GM21447 (cell line): ENCODE measurements around the gene GPR176.

Experiments used
- ATAC-seq: cut with Tn5 transposase; IDR thresholded peaks from one replicate; pipeline ENCODE4 v1.9.1; 2021; ENCODE audit not compliant: unreplicated experiment

The GPR176 gene

DNA sequence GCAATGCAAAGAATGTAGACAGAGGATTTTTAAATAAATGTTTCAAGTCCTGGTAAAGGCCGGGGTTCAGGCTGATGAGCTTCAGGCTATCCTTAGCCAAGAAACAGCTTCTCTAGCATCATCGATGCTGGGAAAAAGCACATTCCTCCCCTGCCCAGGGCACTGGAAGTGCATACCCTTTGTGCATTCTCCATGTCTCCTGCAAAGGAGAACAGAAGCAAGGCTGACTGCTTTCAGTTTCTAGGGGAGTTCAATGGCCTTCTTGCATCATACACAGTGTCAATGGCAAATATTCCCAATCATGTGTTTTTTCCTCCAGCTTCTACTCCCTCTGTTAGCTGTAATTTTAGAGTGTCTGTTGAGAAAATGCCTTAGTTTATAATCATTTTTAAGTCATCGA is 59.9 kb downstream of the GPR176 start:
- no peak for ATAC-seq

DNA sequence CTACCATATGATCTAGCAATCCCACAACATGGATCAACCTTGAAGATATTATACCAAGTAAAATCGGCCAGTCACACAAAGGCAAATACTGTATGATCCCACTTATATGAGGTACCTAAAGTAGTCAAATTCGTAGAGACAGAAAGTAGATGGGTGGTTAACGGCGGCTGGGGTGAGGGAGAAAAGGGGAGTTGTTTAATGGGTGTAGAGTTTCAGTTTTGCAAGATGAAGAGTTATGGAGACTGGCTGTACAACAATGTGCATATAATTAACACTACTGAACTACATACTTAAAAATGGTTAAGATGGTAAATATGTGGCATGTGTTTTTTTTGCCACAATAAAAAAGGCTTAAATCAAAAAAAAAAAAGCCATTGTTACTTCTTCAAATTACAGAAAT is 60.4 kb downstream of the GPR176 start:
- ATAC-seq, result no peak

DNA sequence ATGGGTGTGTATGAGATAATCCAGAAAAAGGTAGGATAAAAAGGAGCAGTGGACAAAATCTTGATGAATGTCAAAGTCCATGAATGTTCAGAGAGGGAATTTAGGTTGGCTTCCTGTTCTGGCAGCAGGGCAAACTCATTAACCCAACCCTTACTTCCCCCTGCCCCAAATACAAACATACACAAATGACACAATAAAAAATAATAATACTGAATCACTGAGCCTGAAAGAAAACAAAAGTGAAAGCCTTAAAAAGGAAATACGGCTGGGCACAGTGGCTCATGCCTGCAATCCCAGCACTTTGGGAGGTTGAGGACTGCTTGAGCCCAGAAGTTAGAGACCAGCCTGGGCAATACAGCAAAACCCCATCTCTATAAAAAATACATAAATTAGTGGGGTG is 62.9 kb downstream of the GPR176 start:
- ATAC-seq, result no peak

DNA sequence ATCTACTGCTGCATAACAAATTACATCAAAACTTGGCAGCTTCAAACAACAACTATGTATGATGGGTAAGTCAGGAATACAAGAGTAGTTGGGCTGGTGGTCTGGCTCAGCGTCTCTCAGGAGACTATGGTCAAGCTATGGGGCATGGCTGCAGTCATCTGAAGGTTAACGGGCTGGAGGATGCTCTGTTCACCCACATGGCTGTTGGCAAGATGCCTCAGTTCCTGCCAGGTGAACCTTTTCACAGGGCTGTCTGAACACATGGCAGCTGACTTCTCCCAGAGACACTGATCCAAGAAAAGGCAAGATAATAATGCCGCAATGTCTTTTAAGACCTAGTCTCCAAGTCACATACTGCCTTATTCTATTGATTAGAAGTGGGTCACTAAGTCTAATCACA is 63.7 kb downstream of the GPR176 start:
- no peak for ATAC-seq

DNA sequence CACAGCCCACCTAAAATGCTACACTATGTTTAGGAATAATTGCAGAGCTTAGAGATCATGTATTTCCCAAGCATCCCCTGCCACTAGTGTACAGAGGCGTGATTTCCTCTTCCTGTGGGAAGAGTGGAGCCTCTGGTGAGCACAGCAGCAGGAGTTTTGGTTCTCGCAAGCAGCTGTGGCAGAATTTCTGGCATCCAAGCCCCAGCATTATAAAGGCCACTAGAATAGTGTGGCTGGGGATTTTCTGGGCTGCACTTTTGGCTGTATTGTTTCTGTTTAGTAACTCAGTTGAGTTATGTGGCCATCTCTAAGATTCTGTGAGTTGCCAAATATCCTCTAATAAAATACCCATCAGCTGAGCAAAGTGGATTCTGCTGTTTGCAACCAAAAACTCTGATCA is 64.7 kb downstream of the GPR176 start:
- no peak for ATAC-seq

DNA sequence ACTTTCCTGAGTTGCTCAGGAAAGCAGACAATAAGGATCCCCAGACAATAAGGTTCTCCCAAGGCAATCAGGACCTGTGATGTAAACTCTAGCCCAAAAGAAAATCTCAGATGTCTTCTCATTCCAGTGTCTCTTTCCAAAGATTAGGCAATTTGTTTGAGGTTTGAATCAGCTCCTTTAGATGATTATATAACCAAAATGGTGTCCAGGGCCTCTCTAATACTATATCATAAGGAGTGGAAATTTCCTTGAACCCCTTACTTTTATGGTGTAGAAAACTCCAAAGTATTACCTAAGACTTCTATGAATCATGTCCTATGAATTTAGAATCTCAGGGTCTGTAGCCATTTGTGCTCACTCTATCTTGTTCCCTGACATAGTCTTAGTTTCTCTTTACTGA is 65.9 kb downstream of the GPR176 start:
- ATAC-seq, result no peak

DNA sequence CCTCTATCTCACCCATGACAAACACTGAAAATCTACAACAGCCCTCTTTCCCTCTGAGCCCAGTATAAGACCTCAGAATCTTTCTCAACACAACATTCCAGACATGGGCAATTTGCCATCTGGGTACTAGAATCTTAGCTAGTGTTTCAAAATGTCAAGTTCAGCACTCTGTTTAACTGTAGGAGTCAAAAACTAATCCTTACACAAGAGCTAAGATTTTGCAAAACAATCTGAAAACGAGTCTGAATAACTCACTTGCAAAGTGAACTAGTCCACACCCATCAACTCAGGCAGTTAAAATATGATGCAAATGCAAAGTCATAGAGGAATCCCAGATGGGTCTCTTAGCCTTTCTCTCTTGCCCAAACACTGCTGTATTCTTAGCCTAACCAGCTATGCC is 67.8 kb downstream of the GPR176 start:
- no peak for ATAC-seq

DNA sequence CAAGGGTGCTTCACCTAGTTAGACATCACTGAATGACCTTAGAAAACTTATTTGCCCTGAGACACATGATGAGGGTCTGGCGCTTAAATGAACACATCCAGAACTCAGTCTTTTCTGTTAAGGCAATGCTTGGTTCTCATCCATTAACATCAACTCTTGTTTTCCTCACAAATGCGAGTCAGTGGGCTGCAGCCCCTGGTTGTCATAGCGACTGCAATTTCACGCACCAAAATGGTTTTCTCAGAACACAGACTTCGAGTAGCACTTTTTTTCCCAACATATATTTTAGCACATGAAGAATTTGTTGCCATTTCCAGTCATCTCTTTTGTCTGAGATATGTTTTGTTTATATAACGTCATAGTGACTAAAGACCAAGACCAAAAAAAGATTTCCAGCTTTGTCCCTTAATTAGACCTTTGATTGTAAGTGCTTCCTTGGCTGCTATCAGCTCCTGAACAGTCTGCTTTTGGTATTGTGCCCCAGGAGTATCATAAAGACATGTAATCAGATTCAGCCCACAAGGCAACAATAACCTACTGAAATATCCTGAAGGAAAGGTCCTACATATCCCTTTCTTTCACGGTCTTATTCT is 68.5 kb downstream of the GPR176 start:
- ATAC-seq, result no peak

DNA sequence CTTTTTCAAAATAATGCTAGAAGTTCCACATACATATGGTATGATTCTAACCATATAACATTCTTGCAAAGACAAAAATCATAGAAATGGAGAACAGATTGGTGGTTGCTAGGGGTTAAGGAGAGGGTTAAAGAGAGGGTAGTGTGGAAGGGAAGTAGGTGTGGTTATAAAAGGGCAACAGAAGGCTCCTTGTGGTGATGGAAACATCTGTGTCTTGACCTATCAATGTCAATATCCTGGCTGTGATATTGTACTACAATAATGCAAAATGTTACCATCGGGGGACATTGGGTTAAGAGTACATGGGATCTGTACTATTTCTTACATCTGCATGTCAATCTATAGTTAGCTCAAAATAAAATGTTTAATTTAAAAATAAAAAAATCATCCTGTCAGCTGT is 69.6 kb downstream of the GPR176 start:
- ATAC-seq, result no peak

DNA sequence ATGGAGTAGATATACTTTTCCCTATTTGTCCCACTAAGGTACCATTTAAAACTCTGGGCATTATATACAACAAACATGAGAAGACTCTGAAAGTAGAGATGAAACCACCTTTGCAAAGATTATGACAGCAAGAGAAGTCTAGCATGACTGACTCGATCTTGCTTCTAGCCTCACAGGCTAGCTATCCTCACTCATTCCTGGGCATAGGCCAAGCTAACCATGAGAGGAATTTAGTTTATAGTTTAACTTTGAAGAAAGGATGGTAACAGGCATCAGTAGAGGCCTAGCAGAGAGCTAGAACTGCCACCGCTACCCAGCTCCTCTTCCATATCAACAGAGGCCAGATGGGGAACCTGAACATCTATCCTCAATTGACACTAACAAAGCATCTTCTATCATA is 74.0 kb downstream of the GPR176 start:
- ATAC-seq, result no peak

DNA sequence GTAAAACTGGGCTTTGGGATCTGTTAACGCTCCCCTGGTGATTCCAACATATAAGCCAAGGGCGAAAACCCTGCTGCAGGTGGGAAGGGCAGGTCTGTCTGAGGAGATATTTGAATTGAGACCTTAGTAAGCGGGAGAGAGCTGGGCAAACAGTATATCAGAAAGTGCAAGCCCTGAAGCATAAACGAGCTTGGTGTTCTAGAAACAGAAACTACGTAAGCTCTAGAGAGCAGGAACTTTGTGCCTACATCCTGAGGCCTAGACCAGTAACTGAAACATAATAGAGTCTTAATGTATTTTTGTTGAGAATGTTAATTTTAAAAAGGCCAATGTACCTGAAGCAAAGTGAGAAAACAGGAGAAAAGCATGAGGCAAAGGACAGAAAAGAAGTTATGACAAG is 74.5 kb downstream of the GPR176 start:
- no peak for ATAC-seq

DNA sequence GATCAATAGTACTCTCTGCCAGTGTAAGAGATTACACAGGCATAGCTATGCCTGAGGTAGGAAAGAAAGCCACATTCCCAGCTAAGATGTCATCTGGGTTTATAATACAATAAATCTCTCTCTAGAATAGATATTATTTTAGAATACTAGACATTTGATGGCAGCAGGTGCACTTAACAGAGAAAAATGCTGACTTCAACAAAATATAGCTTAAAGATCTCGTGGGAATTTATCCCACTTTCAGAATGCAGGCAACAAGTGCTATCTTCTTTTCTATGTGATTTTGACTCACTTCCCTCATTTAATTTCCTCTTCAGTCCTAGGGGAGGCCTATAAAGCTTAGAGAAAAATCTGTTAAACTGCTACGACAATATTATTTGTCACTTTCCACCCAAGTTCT is 76.5 kb downstream of the GPR176 start:
- no peak for ATAC-seq

DNA sequence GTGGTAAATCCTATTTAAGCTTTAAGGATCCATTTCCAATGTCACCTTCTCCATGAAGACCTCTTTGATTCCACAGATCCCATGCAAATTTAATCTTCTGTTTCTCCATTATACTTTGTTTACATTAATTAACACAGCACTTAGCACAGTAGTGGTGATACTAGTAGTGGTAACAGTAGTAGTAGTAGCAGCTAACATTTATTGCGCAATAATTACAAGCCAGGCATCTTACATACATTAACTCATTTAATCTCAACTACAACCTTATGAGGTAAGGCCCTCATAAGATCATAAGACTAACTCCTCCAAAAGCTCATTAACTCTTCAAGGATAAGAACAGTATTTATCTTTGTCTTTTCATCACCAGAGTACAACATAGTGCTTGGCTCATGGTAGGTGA is 82.6 kb downstream of the GPR176 start:
- ATAC-seq, result no peak

DNA sequence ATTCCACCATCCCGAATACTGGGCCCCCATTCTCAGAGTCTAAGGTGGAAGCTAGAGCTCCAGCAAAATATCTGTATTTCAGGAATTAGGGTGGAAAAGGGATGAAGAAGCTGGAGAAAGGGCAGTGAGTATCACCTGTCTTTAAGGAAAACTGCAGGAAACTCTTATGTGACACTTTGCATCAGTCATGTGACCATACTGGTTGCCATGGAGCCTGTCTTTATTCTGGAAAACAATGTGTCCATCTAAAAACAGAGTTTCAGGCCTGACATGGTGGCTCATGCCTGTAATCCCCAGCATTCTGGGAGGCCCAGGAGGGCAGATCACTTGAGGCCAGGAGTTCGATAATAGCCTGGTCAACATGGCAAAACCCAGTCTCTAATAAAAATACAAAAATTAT is 84.5 kb downstream of the GPR176 start:
- ATAC-seq, result no peak

DNA sequence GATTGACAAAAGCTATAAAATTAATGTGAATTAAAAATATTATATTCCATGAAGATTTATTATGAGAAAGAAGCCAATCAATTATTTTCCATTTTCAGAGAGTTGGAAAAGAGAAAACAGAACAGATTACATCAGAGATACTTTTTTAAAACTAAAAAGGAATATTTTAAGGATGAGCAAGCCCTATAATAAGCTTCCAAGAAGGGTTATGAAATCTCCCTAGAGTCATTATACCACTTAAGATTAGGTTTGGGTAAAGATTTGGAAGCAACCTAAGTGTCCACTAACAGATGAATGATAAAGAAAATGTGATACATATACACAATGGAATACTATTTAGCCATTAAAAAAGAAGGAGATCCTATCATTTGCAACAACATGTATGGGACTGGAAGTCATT is 85.8 kb downstream of the GPR176 start:
- ATAC-seq, result no peak

DNA sequence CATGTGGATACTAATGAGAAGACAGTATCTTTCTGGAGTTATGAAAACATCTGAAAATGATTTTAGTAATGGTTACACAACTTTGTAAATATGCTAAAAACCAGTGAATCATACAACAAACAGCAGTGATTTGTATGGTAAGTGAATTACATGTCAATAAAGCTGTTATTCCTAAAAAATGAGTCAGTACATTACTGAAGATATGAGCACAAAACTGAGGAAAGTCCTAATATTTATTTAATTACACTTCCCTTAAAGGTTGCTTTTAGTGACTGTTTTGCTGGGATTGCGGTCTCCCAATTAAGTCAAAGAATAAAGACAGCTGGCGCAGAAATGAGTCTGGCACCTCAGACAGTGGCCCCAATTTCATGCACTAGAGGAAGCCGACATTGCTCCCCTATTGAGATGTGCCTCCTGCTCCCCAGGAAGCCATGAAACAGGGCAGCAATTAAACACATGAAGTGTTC is 86.5 kb downstream of the GPR176 start:
- ATAC-seq, result no peak

DNA sequence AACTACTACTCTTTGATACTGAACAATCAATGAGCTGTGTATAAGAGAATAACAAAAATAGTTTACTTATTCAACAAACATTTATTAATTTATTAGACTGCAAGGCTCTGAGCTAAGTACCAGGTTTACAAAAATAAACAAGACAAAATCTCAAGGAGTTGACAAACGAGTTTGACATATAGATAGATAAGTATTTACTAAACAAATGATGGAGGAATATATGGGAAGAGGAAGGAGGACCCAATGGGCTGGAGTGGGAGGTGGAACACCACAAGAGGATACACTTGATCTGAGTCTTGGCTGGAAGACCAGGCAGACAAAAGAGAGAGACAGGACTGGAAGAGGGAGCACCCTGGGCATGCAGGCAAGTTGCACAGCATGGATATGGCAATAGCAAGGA is 89.9 kb downstream of the GPR176 start:
- ATAC-seq, result no peak

DNA sequence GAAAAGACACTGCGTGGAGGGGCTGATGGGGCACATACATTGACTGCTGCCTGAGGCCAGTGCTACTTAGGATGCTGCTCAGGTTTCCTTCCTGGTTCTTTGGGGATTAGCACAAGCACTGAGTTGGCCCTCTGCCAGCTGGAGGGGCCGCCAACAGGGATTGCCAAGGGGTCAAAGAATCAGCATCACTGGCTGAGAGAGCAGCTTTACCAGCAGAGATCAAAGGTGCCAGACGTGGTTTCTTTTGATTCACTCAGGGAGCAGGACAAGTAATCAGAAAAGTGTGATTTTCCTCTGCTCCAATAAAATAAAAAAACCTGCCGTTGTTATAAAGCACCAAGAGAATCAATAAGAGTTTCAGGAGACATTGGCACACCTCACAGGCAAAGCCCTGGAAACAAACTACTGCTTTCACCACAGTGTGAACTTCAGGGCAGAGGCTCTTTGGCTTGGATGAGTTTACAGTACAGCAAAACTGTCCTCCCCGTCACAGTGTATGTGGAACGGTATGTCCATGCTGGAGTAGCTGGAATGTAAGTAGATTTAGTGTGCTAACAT is 91.6 kb downstream of the GPR176 start:
- no peak for ATAC-seq

DNA sequence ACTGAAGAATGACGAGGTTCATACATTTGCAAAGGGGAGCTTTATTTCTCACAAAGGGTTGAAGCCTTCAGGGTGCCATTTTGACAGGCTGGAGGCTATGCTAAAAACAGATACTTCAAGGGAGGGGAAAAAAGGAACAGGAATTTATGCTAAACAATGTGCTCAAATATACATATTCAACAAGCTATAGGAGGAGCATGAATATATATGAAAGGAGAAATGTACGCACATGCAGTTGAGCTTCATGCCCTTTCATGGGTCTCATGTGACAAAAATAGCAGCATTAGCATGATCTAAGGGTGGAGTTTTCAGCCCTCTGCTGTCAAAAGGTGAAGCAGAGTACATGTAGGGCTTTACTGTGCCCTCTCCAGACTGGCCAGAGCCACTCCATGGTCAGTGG is 93.1 kb downstream of the GPR176 start:
- no peak for ATAC-seq

DNA sequence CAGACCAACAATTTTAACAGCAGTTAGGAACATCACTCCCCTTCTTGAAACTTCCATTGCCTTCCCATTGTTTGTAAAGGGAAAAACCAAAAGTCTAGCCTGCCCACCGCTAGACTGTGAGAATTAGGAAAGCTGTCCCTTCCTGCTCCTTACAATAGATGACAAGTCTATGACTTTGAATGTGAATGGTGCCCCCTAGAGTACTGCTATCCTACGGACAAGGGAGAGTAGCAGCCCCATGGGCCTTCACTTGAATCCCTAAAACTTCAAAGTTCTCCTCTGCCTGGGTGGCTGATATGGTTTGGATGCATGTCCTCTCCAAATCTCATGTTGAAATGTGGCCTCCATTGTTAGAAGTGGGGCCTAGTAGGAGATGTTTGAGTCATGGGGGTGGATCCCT is 96.4 kb downstream of the GPR176 start:
- no peak for ATAC-seq

DNA sequence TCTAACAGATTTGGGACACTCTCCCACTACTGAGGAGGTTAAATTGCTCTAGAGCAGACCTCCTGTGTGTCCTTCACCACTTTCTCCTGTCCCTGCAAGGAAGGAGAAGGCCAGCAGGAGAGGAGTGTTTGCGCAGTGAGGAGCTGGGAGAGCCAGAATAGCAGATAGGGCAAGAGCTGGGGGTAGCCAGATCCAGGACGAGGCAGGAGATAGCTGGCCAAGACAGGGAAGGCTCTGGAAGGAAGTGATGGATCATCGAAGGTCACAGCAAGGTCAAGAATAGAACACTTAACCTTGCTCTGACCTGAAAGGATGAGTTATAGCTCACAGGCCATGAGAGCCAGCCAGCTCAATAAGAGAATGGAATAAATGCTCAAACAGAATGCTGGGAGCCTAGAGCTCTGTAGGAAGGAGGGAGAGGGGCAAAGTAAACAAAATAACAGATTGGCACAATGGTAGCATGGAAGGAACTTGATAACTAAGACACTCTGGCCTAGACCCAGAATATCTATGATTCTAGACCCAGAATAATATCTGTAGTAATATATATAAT is 99.9 kb downstream of the GPR176 start:
- ATAC-seq, result no peak

DNA sequence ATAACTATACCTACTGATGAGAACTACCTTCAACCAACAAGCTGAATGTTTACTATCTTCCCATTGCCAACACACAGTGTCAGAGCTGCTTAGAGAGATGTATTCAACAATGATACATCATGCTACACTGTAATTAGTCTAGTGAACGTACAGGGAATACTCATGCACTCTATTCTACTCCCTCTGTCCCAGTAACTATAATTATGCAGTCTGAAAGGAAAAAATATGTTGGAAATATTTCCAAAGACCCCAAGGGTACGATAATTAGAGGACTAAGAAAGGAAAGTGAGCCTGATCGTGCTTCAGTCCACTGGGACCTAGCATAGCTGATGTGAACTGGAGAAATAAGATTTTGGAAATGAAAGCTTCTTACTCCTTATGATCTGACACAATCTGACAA is 100.5 kb downstream of the GPR176 start:
- no peak for ATAC-seq

DNA sequence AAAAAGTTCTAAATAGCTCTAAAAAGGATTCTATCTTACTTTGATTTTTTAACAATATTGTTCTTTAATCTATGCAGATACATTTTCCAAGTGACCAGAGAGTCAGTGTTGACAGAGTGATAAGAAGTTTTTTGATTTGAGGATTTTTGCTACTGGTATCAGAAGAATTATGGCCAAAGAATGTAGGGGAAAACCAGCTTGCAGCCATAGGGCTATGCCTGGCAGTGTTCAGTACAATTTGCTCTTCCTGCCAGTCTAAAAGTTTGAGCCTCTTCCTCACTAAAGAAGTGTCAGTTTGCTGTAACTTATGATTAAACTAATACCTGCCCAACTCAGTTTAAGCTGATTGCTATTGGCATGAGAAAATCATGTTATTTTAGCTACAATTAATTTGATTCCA is 102.2 kb downstream of the GPR176 start:
- no peak for ATAC-seq
